Activated CD8-positive, alpha-beta memory T cell treated with anti-CD3 and anti-CD28 coated beads, Interleukin-2, amount 50 U/mL, for 1 hour (primary cell): ENCODE results near the gene TSR1.

ENCODE experiments used
- DNase-seq: peaks from one replicate; pipeline ENCODE4 v3.0.0-alpha.2; 2020; ENCODE audit errors: extremely low read depth

The TSR1 gene

GRCh38 chr17:2282297-2282873 is 53.9 kb downstream of the TSR1 start:
- no peak for DNase-seq

GRCh38 chr17:2279707-2280106 is 56.5 kb downstream of the TSR1 start:
- DNase-seq = no peak

GRCh38 chr17:2277429-2278170 is 58.7 kb downstream of the TSR1 start:
- no peak for DNase-seq

GRCh38 chr17:2275722-2276121 is 60.5 kb downstream of the TSR1 start:
- DNase-seq = no peak

- DNase-seq = no peak
Observed at GRCh38 chr17:2274414-2274813, 61.8 kb downstream of the TSR1 start.
